ENCODE measurements around the gene ESYT2.
A peak's percentile ranks its signal among the peaks of the same experiment; 100 is the strongest.
"Not testable (repeated sequence)": the region's sequence is repeated elsewhere in the genome, so short reads cannot be mapped to it uniquely, and the experiment has no call there.

ESYT2 gene, protein sequence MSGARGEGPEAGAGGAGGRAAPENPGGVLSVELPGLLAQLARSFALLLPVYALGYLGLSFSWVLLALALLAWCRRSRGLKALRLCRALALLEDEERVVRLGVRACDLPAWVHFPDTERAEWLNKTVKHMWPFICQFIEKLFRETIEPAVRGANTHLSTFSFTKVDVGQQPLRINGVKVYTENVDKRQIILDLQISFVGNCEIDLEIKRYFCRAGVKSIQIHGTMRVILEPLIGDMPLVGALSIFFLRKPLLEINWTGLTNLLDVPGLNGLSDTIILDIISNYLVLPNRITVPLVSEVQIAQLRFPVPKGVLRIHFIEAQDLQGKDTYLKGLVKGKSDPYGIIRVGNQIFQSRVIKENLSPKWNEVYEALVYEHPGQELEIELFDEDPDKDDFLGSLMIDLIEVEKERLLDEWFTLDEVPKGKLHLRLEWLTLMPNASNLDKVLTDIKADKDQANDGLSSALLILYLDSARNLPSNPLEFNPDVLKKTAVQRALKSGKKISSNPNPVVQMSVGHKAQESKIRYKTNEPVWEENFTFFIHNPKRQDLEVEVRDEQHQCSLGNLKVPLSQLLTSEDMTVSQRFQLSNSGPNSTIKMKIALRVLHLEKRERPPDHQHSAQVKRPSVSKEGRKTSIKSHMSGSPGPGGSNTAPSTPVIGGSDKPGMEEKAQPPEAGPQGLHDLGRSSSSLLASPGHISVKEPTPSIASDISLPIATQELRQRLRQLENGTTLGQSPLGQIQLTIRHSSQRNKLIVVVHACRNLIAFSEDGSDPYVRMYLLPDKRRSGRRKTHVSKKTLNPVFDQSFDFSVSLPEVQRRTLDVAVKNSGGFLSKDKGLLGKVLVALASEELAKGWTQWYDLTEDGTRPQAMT

DNA sequence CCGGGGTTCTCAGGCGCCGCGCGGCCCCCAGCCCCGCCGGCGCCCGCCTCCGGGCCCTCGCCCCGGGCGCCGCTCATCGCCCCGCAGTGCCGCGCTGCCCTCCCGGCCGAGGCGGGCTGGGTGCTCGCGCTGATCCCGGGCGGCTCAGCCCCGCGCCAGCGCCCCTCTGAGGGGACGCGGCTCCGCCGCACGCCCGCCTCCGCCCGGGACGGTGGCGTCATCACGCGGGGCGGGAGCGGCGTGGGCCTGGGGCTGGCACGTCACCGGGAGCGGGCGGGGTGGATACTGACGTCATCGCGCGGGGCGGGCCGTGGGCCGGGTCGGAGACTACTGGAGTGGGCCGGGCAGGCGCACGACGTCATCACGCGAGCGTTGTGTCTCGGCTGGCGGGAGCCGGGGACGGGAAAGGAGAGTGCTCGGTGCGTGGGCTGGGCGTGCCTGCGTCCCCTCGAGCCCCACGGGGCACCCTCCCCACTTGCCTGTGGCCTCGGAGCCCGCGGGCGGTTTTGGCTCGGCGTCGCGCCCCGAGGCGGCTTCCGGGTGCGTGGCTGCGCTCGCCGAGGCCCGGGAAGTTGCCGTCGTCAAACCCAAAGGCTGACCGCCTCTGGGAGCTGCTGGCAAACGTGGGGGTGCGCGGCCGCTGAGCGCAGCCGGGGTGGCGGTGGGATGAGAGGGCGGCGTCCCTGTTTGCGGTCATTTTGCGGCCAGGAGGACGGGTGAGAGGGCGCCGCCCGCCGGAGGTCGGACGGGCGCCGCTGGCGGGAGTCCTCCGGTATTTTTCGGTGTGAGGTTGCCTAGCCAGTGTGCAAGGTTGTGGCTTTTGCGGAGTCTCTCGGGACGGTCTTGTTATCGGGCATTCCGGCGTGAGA lies at the start of gene ESYT2:
TSS of gene ESYT2 (minus strand) at position 168 of the 869 bp plus-strand sequence. CDS start at position 77, 91 bp downstream.
- POLR2A ChIA-PET: interaction anchor here (2.1 kb wide), 1 partner anchor 34 kb away, joined by 9 read pairs; no protein-coding TSS in a partner anchor
- TF ChIP-seq, protein P1, sequence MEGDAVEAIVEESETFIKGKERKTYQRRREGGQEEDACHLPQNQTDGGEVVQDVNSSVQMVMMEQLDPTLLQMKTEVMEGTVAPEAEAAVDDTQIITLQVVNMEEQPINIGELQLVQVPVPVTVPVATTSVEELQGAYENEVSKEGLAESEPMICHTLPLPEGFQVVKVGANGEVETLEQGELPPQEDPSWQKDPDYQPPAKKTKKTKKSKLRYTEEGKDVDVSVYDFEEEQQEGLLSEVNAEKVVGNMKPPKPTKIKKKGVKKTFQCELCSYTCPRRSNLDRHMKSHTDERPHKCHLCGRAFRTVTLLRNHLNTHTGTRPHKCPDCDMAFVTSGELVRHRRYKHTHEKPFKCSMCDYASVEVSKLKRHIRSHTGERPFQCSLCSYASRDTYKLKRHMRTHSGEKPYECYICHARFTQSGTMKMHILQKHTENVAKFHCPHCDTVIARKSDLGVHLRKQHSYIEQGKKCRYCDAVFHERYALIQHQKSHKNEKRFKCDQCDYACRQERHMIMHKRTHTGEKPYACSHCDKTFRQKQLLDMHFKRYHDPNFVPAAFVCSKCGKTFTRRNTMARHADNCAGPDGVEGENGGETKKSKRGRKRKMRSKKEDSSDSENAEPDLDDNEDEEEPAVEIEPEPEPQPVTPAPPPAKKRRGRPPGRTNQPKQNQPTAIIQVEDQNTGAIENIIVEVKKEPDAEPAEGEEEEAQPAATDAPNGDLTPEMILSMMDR (IDR thresholded peaks at IDR 0.05; ENCODE audit: control extremely low read depth, extremely low read depth, low read depth, missing control alignments): peak; percentile 35
- DNase-seq (ENCODE audit: extremely low spot score): peak; percentile 98
- CTCF ChIA-PET: interaction anchor here (1.0 to 1.5 kb wide), 3 partner anchors 11 to 34 kb away, joined by 4 to 5 read pairs (median 4); no protein-coding TSS in a partner anchor

DNA sequence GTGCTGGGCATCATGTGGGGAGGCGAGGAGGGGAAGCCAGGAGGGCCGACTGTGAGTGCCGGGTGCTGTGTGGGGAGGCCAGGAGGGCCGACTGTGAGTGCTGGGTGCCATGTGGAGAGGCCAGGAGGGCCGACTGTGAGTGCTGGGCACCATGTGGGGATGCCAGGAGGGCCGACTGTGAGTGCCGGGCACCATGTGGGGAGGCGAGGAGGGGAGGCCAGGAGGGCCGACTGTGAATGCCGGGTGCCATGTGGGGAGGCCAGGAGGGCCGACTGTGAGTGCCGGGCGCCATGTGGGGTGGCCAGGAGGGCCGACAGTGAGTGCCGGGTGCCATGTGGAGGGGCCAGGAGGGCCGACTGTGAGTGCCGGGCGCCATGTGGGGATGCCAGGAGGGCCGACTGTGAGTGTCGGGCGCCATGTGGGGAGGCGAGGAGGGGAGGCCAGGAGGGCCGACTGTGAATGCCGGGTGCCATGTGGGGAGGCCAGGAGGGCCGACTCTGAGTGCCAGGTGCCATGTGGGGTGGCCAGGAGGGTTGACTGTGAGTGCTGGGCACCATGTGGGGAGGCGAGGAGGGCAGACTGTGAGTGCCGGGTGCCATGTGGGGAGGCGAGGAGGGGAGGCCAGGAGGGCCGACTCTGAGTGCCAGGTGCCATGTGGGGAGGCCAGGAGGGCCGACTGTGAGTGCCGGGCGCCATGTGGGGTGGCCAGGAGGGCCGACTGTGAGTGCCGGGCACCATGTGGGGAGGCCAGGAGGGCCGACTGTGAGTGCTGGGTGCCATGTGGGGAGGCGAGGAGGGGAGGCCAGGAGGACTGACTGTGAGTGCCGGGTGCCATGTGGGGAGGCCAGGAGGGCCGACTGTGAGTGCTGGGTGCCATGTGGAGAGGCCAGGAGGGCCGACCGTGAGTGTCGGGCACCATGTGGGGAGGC lies 49.1 kb upstream of the ESYT2 start:
- DNase-seq (ENCODE audit: extremely low spot score); POLR2A ChIA-PET; CTCF ChIA-PET: not testable (repeated sequence)

DNA sequence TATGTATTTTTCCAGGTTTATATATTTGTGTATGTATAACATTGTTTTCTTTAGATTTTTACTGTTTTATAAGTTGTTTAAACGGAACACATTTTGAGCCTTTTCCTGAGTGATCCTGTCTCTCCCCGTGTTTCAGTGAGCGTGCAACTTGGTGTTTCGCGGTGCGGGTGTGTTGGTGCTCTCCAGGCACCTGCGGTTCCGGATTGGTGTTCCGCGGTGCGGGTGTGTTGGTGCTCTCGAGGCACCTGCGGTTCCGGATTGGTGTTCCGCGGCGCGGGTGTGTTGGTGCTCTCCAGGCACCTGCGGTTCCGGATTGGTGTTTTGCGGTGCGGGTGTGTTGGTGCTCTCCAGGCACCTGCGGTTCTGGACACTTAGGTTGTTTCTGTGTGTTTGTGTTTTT lies 47.7 kb upstream of the ESYT2 start:
- CTCF ChIA-PET: no interaction called here
- TF ChIP-seq, protein P1 (IDR thresholded peaks at IDR 0.05; ENCODE audit: control extremely low read depth, extremely low read depth, low read depth, missing control alignments): no peak
- no peak for DNase-seq (ENCODE audit: extremely low spot score)
- POLR2A ChIA-PET: no interaction called here

DNA sequence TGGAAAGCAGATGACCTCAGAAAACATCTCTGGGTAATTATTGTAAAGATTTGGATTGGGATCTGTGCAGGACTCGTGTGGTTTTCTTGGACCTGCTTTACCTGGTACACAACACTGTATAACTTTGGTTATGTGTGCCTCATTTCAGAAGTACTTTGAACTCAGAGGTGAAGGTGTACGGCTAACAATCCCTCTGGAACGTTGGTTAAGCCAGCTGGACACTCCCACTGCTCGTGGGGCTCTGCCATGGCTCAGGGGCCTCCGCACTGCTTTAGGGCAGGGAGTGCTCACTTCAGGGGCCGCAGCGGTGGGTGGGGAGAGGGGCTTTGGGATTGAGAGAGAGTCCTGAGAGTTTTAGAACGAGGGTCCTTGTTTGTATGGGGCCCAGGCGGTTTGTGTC lies 40.6 kb upstream of the ESYT2 start:
- ChIA-PET POLR2A (no interaction called here), CTCF (interaction anchor here (1.9 kb wide), 1 partner anchor 107 kb away, joined by 7 read pairs; no protein-coding TSS in a partner anchor)
- TF ChIP-seq, protein P1 (IDR thresholded peaks at IDR 0.05; ENCODE audit: control extremely low read depth, extremely low read depth, low read depth, missing control alignments): no peak
- no peak for DNase-seq (ENCODE audit: extremely low spot score)

DNA sequence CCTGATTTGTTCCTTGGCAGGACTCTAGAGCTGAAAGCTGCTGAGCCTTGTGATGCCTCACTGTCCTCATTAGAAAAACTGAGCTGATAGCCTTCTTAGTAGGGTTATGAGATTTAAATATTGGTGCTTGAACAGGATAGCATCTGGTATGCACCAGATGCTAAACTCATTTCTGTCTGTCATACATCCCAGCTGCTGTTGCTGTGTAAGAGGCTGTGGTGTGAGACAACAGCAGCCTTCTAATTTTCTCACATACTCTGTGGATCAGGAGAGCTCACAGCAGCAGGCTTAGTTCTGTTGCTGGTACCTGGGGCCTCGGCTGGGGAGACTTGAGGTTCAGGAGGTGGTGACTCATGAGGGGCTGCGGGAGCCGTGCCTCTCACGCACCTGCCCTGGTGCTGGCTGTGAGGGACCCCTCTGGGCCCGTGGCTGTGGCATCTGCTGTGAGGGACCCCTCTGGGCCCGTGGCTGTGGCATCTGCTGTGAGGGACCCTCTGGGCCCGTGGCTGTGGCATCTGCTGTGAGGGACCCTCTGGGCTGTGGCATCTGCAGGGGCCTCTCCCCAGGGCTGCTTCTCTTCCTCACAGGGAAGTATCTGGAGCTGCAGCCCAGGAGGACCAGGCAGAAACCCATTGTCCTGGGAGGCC lies 39.6 kb upstream of the ESYT2 start:
- ChIA-PET CTCF (interaction anchor here (1.1 kb wide), 1 partner anchor 12 kb away, joined by 4 read pairs; no protein-coding TSS in a partner anchor), POLR2A (no interaction called here)
- no peak for DNase-seq (ENCODE audit: extremely low spot score)
- TF ChIP-seq, protein P1 (IDR thresholded peaks at IDR 0.05; ENCODE audit: control extremely low read depth, extremely low read depth, low read depth, missing control alignments): no peak
